NAMALWA (cell line): ENCODE results near the gene LIMS2.

Experiments used
- DNase-seq: peaks from one replicate; pipeline ENCODE4 v3.0.0-alpha.2; 2015; ENCODE audit warnings: low spot score

LIMS2 gene

DNA sequence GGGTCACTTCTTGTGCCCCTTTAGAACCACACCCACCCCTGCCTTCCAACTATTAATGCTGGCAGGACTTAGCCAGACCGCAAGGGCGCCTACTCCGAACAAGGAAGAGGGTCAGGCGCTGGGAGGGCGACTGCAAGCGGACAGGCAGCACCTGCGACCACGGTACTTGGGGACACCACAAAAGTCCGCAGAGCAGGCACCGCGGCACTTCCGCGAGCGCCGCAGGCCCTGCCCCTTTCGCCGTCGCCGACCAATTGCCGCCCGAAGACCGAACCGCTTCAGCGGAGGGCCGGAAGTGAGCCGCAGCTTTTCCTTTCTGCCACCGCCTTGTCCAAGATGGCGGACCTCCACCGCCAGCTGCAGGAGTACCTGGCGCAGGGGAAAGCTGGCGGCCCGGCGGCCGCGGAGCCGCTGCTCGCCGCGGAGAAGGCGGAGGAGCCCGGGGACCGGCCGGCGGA, 25.9 kb upstream of the LIMS2 start, which contains the start of gene SFT2D3:
Gene SFT2D3, plus strand, starts transcription at position 305 of the 458 bp plus-strand sequence. Its CDS starts 32 bp downstream, at position 337.
- DNase-seq, result peak; percentile 94

DNA sequence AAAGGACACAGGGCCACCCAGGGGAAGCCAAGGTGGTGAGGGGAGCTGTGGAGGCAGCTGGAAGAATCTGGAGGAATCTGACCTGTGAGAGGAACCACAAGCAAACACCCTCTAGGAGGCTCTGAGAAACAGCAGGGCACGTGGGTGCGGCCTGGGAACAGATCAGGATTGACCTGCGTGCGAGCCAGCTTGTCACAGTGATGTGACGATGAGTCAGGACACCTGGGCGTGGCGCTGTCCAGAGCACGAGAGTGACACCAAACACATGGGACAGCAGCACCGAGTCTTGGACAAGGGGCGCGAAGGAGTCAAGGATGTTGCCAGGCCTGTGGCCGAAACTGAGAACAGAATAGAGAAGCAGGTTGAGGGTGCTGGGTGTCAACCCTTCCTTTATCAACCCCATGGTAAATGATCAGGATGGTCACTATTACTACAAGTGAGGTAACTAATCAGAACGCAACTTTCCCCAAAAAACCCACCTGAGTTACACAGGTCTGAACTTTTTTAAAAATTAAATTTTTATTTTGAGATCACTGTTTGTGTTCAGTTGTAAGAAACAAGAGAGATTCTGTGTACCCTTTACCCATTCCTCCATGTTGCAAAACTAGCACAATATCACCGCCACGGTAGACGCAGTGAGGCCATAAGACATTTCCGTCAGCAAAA, 25.3 kb upstream of the LIMS2 start:
- peak; percentile 70 for DNase-seq

DNA sequence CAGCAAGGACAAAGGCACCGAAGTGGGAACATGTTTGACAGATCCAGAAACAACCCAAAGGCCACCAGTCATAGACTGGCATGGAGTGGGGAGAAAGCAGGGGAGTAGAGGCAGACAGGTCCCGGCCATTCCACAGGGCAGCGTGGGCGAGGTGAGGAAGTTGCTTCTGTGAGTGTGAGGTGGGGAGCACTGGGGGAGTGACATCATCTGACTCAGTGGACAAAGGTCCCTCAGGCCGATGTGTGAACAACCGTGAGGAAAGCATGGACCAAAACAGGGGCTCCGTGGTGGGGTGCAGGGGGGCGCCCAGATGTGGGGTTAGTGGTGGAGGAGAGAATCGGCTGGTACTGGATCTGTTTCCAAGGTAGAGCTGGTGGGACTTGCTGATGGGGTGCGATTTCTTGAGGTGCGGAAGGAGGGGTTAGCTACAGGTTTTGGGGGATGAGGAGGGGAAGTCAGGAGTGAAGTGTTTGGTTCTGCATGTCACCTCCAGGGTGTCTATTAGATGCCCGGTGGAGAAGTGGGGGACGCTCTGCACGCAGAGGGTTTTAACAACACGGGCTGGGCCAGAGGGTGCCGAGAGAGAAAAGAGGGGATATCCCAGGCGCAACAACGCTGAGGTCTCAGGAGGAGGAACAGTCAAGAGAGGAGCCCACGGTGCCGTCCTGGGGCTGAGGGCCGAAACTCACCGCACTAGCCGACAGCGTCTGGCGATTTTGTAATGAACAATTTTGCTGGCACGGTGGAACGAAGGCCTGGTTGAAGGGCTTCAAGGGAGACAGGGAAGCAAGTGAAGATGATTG, 23.4 kb upstream of the LIMS2 start:
- DNase-seq, result no peak

DNA sequence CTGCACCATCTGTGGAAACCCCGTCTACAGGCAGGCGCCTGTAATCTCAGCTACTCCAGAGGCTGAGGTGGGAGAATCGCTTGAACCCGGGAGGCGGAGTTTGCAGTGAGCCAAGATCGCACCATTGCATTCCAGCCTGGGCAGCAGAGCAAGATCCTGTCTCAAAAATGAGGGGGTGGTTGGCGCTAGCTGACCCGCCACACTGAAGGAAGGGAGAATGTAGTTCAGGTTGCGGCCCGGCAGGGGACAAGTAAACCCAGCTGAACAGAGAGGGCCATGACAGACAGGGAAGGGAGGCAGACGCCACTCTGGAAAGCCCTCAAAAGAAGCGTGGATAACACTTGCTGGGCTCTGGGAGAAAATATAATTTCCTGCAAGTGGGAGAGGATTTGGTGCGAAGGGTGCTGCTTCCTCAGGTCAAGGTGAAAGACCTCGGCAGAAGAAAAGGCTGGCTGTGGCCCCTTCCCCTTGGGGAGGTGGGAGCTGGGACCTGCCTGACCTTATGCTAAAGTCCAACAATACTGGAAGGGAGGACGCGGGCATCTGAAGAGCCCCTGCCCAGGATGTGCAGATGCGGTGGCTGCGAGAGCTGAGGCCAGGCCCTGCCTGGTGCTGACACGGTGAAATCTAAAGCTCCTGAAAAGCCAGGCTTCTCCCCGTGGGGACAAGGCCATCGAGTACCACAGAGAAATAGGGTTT, 22.3 kb upstream of the LIMS2 start:
- no peak for DNase-seq

DNA sequence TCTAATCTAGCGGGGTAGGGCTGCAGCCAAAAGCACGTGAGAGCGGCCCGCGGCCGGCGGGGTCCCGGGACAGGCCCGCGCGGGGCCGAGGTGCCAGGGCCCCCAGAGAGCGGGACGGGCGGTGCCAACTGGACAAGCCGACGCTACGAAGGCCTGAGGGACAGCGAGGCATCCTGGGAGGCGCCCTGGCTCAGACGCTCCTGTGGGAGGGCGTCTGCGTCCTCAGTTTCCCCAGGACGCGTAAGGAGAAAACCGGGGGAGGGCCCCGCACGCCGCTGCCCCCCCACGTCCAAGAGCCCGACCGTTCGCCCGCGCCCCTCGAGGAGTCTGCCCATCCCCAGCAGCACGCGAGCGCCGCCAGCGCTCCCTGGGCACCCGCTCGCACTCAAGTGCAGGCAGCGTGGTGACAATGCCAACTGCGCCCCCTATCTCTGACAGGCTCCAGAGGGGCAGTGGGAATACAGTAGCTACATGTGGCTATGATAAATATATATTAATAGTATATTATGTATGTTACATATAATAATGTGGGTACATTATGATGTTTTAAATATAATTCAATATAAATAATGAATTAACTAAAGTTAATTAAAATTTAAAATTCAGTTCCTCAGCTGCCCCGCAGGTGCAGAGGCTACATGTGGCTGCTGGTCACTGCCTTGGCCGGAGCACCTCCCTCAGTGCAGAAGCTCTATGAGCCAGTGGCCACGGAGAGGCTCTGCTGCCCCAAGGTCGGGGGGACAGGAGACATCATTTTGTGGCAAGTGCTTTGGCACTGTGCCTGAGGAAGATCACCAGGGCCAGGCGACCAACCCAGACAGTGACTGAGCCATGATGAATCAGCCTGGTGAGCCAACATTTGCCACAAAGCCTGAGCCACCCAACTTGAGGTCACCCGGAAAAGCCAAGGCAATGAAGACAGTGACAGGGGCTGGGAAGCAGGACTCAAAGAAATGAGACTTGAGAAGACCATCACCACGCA, 20.5 kb upstream of the LIMS2 start:
- no peak for DNase-seq

DNA sequence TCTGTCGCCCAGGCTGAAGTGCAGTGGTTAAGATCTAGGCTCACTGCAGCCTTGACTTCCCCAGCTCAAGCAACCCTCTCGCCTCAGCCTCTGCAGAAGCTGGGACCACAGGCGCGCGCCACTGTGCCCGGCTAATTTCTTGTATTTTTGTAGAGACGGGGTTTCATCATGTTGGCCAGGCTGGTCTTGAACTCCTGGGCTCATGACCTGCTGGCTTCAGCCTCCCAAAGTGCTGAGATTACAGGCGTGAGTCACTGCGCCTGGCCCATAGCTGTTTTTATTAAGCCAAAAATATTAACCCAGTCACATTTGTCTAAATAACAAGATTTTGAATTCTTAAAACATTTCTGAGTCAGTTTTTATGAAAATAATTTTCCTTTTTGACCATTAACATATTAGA, 19.7 kb upstream of the LIMS2 start:
- DNase-seq, result no peak

DNA sequence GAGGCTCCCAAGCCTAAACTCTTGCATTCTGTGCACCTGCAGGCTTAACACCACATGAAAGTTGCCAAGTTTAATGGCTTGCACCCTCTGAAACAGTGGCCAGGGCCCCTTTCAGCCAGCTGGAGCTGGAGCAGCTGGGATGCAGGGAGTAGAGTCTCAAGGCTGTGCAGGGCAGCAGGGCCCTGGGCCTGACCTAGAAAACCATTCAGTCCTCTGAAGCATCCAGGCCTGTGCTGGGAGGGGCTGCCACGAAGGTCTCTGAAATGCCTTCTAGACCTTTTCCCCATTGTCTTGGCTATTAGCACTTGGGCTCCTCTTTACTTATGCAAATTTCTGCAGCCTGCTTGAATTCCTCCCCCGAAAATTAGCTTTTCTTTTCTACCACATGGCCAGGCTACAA, 15.4 kb upstream of the LIMS2 start:
- DNase-seq, result no peak

DNA sequence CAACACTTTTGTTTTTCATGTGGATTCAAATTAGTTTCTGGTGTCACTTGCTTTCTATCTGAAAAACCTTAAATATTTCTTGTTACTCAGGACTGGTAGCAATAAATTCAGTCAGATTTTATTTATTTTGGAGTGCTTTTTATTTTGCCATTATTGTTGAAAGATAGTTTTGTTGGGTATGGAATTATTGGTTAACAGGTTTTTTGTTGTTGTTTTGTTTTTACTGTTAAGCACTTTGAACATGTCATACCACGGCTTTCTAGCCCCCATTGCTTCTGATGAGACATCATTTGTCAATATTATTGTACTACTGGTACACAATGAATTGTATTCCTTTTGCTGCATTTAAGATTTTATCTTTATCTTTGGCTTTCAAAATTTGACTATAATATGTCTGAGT, 13.1 kb upstream of the LIMS2 start:
- DNase-seq, result no peak

DNA sequence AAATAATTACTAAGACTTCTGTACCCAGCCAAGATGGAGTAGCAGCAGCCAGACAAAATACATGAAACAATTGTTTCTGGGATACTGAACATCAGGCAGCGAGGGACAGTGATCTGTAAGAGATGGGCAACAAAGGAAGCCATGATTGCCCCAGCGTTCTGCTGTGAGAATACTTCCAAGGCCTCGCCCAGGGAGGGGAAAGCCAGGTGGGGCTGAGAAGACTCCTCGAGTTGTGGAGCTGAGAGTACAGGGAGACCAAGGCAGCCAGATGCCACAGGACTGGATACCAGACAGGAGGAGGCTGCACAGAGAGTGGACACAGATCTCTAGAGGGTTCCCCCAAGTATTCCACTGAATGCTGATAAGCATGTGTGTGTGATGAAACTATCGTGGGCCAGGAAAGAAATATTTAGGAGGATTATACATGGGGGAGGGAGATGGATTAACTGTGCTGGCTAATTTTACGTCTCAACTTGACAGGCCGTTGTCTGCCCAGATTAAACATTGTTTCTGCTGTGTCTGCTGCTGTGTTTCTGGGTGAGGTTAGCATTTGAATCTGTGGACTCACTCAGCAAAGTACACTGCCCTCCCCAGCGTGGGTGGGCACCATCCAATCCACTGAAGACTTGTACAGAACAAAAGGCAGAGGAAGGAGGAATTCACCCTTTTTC, 10.2 kb upstream of the LIMS2 start:
- DNase-seq, result no peak

DNA sequence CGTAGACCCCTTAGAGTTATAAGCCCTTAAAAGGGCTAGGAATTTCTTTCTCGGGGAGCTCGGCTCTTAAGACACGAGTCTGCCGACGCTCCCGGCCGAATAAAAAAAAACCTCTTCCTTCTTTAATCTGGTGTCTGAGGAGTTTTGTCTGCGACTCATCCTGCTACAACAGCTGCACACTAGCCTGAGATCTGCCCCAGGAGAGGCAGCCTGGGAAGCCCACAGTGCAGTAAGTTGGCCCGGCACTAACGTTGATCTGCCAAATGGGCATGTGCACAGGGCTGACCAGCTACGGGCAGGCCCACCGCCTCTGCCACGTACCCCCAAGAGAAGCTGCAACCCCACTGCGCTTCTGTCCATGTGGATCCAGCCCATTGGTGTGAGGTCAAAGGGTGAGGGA, 8.4 kb upstream of the LIMS2 start:
- no peak for DNase-seq

DNA sequence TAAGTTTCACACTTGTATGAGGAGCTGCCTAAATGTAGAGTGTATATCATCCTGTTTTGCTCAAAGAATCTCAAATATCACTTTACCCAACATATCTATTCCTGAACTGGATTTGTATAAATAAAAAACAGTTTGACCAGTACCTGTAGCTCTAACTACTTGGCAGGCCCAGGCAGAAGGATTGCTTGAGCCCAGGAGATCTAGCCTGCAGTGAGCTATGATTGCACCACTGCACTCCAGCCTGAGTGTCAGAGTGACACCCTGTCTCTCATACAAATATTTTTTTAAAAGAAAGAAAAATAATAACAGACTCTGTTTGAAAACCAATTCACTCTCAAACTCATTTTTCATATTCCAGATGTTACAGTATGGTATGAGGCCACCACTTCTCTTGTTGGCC, 7.7 kb upstream of the LIMS2 start:
- no peak for DNase-seq

DNA sequence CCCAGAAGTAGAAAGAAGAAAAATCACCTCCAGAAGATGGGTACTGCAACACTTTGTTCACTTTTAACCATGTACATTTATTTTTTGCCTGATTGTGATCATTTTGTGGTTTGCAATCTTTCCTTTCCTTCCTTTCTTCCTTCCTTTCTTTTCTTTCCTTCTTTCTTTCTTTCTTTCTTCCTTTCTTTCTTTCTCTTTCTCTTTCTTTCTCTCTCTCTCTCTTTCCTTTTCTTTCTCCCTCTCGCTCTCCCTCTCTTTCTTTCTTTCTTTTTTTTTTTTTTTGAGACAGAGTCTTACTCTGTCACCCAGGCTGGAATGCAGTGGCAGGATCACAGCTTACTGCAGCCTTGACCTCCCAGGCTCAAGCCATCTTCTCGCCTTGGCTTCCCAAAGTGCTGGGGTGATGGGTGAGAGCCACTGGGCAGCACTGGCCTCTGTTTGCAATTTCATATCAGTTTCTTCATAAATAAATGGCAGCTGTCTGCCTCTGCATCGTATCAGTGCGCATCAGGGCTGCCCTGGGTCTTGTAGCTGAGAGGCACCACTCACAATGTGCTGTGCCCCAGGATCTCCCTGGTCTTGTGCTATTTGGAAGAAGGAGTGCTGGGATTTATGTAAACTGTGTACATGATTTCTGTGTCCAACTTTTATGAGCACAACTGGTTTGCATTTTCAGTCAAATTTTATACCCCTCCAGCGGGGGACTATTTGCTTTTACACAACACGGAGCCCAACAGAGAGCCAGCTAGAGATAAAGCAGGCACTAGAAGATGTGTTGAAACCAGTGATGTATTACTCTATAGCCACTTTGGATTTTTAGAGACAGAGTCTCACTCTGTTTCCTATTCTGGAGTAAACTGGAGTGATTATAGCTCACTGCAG, 6.9 kb upstream of the LIMS2 start:
- DNase-seq, result no peak

DNA sequence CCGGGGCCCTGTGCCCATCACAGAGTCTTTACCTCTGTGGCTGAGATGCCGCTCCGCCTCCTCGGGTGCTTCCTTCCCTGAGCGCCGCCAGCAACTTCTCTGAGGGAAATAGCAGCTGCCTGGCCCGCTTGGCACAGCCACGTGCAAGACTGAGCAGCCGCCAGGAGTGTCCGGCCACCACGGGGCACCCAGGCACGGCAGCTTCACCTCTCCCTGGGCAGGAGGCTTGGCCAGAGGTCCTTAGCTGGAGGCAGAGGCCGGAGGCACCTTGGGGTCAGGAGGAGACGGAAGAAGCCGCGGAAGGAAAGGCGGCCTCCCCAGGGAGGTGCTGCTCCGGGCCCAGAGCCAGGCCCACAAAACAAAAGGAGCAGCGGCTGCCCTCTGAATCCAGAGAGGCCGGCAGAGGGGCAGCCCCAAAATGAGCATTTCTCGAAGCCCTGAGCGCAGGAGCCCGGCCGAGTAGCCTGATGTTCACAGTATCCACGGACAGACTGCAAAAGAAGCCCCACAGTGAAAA, 6.0 kb upstream of the LIMS2 start:
- no peak for DNase-seq

DNA sequence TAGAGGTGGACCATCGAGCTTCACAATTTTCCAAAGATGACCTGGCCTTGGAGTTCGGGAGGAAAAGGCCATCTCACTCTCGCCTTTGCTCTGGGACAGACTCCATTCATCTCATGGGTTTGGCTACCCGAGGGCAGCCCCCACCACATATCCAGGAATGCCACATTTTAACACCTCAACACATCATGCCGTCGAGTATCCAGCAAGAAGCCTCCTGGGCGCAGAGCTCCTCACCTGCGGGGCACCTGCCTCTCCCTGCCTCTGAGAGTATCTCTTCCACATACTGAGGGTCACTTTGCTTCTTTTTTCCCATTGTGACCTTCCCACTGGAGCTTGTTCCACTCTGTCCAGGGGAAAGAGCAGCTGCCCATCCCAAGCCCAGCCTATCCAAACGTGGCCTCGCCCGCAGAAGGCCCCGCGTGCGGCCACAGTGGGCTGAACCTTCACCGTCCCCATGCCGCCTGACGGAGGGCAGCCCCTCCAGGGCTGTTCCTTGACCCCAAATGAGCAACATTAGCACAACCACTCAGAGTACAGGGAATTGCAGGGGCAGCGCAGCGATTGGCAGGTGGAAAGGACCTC, 5.5 kb upstream of the LIMS2 start:
- DNase-seq, result no peak

DNA sequence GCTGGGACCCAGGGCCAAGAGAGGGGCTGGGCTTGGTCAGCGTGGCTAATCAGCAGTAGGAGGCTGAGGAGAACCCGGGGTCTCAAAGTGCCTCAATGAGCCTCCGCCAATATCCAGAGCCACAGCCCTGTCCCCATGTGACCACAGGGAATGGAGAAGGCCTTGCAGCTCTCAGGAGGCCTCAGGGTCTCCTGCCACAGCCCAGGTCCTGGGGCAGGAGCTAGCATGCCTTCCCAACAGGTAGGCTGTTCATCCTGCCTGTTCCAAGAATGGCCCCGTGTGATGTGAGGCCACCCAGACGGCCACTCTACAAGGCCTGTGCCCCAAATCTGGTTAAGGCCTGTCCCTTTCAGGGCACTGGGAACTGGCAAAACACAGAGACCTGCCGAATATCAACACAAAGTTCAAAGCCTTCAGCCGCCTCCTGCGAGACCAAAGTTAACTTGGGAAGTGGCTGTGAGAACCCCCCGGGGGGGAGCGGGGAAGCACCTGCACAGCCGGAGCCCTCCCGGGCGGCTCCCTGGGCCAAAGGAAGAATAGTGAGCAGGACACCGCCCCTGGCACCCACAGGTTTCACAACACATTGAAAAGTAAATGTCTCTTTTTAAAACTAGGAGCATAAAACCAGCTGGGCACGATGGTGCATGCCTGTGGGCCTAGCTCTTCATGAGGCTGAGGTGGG, 4.5 kb upstream of the LIMS2 start:
- no peak for DNase-seq

DNA sequence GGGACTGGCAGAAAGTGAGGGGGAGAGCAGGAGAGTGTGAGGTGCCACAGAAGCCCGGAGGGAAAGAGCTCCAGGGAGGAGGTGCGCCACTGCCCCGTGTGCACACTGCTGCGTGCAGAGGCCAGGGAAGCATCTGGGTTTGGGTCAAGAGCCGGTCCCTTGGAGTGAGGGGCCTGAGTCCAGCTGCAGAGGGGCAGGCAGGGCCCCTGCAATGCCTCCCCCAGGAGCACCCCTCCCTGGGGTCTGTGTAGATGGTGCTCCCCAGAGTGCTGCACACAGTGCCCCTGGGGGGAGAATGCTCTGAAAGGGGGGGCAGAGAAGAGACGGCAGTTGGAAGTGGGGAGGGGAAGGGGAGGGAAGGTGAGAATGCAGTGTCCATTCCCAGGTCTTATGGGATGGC, 3.7 kb upstream of the LIMS2 start:
- no peak for DNase-seq

DNA sequence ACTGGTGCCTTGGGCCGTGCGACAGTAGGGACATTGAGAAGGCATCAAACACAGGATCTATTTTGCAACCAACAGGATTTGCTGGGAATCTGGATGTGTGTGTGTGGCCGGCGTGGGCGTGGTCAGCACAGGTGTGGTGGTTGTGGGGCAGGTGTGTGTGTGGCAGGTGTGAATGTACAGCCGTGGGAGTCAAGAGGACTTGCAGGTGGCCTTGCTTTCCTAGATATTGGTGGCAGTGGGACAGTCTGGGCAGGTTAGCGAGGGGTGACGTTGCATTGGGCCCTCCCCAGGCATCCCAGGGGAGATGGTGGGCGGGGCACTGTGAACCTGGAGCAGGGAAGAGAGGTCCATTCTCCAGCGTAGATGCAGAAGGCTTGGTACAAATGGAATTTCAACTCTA, 3.2 kb upstream of the LIMS2 start:
- no peak for DNase-seq

DNA sequence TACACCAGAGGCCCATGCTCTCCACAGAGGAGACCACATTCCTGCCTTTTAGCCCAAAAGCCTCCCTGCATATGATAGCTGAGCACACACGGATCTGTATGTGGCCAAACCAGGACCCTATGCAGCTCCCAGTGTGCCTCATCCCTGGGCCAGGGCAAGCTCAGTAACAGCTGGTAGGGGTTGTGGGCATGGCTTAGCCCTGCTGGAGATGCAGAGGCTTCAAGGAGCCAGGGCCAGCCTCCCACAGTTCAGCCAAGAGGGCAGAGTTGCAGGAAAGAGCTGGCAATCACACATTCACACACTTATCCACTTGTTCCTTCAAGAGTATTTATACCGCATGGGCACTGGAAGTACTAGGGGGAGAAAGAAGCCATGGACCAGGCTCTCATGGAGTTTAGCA, 1.6 kb upstream of the LIMS2 start:
- no peak for DNase-seq
